ENCODE data around the gene SH3TC1.
A peak's percentile ranks its signal among the peaks of the same experiment; 100 is the strongest.

The SH3TC1 gene

GRCh38 chr4:8198206-8198905 is 734 bp upstream of the SH3TC1 start:
- no peak for DNase-seq (ENCODE audit: low spot score)

GRCh38 chr4:8199594-8200301 is 658 bp downstream of the SH3TC1 start:
- no peak for DNase-seq (ENCODE audit: low spot score)

- DNase-seq (ENCODE audit: low spot score), result no peak
Observed at GRCh38 chr4:8200302-8200975, 1.3 kb downstream of the SH3TC1 start.

DNA sequence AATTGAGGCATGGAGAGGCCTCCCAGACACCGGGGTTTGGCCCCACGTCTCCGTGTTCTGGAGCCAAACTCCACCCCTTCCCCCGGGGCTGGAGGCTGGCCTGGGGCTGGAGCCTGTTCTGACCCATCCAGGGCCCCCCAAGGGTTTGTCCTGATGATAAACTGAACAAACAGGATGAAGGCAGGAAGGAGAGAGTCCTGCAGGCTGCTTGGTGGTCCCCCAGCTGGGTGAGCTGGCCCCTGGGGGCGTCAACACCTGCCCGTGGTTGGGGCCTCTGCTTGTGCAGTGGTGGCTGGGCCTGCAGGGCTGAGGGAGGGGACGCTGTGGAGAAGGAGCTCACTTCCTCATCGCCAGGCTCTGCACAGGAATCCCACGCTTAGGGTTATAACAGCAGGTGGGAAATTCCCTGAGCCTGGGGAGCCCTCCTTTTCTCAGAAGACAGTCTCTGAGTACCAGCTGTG is 2.3 kb downstream of the SH3TC1 start:
- DNase-seq (ENCODE audit: low spot score), result no peak

- DNase-seq (ENCODE audit: low spot score), result no peak
Observed at GRCh38 chr4:8202108-8203051, 3.3 kb downstream of the SH3TC1 start.

- DNase-seq (ENCODE audit: low spot score), result no peak
Observed at GRCh38 chr4:8203052-8203401, 3.9 kb downstream of the SH3TC1 start.

GRCh38 chr4:8203817-8204216 is 4.7 kb downstream of the SH3TC1 start:
- no peak for DNase-seq (ENCODE audit: low spot score)

GRCh38 chr4:8204576-8205227 is 5.6 kb downstream of the SH3TC1 start:
- DNase-seq (ENCODE audit: low spot score), result no peak

- no peak for DNase-seq (ENCODE audit: low spot score)
Observed at GRCh38 chr4:8205241-8205707, 6.2 kb downstream of the SH3TC1 start.

- DNase-seq (ENCODE audit: low spot score), result no peak
Observed at GRCh38 chr4:8205749-8206611, 6.9 kb downstream of the SH3TC1 start.

GRCh38 chr4:8207314-8207713 is 8.2 kb downstream of the SH3TC1 start:
- peak; percentile 26 for DNase-seq (ENCODE audit: low spot score)

DNA sequence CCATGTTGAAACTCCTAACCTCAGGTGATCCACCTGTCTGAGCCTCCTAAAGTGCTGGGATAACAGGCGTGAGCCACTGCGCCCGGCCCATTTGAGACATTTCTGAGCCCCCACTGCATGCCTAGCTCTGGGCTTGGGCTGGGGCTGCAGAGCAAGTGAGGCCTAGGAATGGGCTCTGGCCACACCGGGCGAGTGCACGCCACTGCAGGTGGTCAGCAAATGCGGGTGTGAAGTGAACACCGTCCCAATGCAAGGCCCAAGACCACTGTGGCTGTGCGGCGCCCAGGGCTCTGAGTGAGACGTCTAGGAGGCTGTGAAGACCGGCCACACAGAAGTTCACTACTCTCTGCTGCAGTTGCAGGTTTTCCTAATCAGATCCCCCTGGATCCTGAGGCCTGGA is 9.5 kb downstream of the SH3TC1 start:
- DNase-seq (ENCODE audit: low spot score), result no peak

- no peak for DNase-seq (ENCODE audit: low spot score)
Observed at GRCh38 chr4:8209181-8209874, 10.2 kb downstream of the SH3TC1 start.

- DNase-seq (ENCODE audit: low spot score), result no peak
Observed at GRCh38 chr4:8210010-8210409, 10.9 kb downstream of the SH3TC1 start.

DNA sequence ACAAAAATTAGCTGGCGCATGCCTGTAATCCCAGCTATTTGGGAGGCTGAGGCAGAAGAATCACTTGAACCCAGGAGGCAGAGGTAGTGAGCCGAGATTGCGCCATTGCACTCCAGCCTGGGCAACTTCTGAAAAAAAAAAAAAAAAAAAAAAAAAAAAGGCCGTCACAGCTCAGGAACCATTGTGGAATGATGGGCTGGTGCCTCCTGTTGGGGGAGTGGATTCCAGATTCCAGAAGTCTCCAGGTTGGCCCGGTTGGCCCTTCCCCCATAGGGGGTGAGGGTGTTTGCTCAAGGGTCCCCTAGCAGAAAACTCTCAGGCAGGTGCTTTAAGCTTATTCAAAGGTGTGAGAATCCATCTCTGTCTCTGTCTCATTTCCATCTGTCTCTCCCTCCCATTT is 11.5 kb downstream of the SH3TC1 start:
- no peak for DNase-seq (ENCODE audit: low spot score)

GRCh38 chr4:8211251-8211650 is 12.2 kb downstream of the SH3TC1 start:
- DNase-seq (ENCODE audit: low spot score), result no peak

DNA sequence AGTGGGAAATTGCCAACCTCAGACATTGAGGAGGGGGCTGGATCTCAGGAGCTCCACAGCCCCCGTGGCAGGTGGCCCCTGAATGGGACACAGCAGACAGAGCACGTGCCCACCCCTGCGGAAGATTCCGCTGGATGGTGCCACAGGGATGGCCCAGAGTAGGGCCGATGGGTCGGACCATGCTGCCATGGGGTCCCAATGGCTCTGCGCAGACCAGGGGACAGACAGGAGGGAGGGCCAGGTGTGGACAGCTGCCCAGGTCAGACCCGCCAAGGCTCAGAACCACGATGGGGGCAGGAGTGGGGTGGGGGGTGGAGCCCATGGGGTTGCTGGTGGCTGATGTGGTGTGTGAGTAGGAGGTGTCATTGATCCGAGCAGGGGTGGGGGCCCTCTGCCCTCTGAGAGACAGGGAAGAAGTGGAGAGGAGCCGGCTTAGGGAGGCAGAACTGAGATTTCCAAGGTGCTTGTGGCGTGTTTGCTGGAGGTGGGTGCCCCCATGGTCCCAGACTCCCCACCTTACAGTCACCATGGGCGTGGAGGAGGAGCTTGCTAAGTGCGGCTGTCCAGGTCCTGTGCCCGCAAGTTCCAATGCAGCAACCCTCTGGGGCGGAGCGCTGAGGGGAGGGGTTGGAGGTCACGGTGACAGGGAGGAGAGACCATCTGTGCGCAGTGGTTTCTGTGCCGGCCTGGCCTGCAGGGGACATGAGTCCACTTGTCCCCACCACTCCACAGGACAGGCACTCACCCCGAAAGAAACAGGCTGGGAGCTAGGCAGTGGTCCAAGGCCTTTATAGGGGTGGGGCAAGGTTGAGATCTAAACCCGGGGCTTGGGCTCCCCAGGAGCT is 12.9 kb downstream of the SH3TC1 start:
- DNase-seq (ENCODE audit: low spot score), result no peak

- DNase-seq (ENCODE audit: low spot score), result no peak
Observed at GRCh38 chr4:8212622-8213021, 13.5 kb downstream of the SH3TC1 start.

DNA sequence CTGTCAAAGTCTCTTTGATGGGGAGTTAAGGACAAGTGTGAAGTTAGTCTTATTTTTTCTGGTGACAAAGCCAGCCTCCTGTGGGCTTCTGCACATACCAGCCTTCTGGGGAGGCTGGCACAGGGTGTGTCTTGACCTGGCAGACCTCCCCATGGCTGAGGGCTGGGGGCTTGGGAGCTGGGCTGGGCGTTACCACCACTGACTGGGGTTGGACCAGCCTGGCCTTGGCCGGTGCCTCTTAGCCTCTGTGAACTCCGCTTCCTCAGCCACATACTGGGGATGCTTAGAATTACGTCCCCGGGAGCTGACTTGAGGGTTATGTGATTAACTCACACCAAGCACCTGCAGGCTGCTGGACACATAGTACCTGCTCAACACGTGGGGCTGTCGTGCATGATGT is 14.0 kb downstream of the SH3TC1 start:
- no peak for DNase-seq (ENCODE audit: low spot score)
